HG03097 (cell line): ENCODE results near the gene SLC51A.
A peak's percentile ranks its signal among the peaks of the same experiment; 100 is the strongest.

Experiments
- ATAC-seq: cut with Tn5 transposase; IDR thresholded peaks from one replicate; pipeline ENCODE4 v1.9.1; 2021; ENCODE audit not compliant: unreplicated experiment, low FRiP score

SLC51A gene

GRCh38 chr3:196214783-196215441 lies 1.4 kb upstream of the SLC51A start:
- no peak for ATAC-seq

GRCh38 chr3:196215493-196216020 lies 777 bp upstream of the SLC51A start:
- ATAC-seq = no peak

GRCh38 chr3:196216681-196217211 lies 412 bp downstream of the SLC51A start:
- no peak for ATAC-seq

GRCh38 chr3:196217307-196218154 lies 1.2 kb downstream of the SLC51A start:
- no peak for ATAC-seq

- ATAC-seq = no peak
Observed at GRCh38 chr3:196218155-196218712, 1.9 kb downstream of the SLC51A start.

GRCh38 chr3:196219194-196219969 lies 3.0 kb downstream of the SLC51A start:
- ATAC-seq = peak; percentile 71

GRCh38 chr3:196219970-196220311 lies 3.6 kb downstream of the SLC51A start:
- no peak for ATAC-seq

GRCh38 chr3:196220587-196220986 lies 4.3 kb downstream of the SLC51A start:
- ATAC-seq = no peak

GRCh38 chr3:196220991-196221390 lies 4.7 kb downstream of the SLC51A start:
- no peak for ATAC-seq

- ATAC-seq = no peak
Observed at GRCh38 chr3:196222876-196223595, 6.7 kb downstream of the SLC51A start.

- no peak for ATAC-seq
Observed at GRCh38 chr3:196225086-196225485, 8.8 kb downstream of the SLC51A start.

GRCh38 chr3:196225763-196226364 lies 9.5 kb downstream of the SLC51A start:
- ATAC-seq = no peak

GRCh38 chr3:196227121-196227561 lies 10.8 kb downstream of the SLC51A start:
- ATAC-seq = no peak

GRCh38 chr3:196227629-196228493 lies 11.5 kb downstream of the SLC51A start:
- ATAC-seq = no peak

GRCh38 chr3:196232154-196232881 lies 16.0 kb downstream of the SLC51A start:
- ATAC-seq = no peak

GRCh38 chr3:196232882-196233251 lies 16.5 kb downstream of the SLC51A start:
- ATAC-seq = no peak

- no peak for ATAC-seq
Observed at GRCh38 chr3:196235452-196236122, 19.3 kb downstream of the SLC51A start.
